ENCODE data around the gene MPO.
A peak's percentile ranks its signal among the peaks of the same experiment; 100 is the strongest.

Gene MPO

GRCh38 chr17:58306131-58306951 lies 25.6 kb upstream of the MPO start:
- DNase-seq = no peak

GRCh38 chr17:58305626-58306025 lies 24.9 kb upstream of the MPO start:
- no peak for DNase-seq

GRCh38 chr17:58304750-58305486 lies 24.2 kb upstream of the MPO start:
- DNase-seq = no peak

DNA sequence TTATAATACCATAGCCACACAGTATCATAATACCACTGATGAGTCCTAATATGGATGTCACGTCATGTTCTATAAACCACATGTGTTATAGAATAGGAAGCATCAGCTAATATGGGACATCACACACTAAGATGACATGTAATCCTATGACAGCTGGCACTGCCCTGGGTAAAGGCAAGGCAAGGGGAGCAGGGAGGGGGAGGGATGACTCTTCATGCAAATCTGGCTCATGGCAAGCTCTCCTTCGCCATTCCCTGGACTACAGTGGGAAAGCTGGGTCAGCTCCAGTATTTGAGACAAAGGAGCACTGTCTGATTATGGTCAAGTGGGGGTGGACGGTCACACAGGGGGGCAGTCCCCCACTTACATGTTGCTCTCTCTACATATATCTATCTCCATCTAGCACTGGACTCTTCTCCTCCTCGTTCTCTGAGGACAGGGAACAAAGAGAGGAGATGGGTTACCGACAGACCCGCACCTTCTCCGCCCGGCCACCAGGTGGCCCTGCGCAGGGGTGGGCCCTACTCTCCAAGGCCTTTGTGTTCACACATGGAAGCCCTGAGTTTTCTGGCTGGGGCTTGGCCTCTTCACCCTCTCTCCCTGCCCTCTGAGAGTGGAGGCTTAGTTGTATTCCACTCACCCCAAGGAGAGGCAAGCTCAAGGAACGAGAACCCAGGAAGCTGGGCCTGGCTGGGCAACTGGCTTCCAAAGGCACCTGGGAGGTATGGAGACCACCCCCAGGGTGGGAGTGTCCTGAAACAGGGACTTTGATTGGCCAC lies 23.4 kb upstream of the MPO start:
- peak in 1 of 2 donors; percentile 45 for DNase-seq

DNA sequence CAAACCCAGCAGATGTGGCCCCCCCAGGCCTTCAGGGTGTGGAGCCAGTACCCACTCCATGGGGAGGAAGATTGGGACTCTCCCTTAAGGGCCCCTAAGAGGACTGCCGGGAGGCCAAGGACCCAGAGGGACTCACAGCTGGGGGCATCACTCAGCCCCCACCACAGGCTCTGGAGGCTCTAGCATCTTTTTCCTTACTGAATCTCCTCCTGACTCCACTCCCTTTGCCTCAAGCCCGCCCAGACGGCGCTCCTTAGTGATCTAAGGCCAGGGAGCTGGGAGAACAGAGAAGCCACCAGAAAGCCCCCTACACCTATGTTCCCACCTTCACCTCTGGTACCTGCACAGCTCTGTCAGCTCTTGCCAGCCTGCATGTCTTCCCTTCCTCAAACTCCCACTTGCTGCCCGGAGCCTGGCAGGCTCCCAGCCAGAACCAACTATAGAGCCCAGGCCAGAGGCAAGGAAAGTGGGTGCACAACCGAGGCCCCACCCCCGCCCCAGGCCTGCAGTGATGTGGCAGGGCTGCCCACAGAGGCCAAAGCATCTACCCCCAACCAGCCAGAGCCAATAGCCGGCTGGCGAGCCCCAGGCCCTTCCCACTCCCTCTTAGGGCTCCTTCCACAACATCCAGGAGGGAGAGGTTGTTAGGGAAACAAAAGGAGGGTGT lies 22.3 kb upstream of the MPO start:
- DNase-seq = no peak

DNA sequence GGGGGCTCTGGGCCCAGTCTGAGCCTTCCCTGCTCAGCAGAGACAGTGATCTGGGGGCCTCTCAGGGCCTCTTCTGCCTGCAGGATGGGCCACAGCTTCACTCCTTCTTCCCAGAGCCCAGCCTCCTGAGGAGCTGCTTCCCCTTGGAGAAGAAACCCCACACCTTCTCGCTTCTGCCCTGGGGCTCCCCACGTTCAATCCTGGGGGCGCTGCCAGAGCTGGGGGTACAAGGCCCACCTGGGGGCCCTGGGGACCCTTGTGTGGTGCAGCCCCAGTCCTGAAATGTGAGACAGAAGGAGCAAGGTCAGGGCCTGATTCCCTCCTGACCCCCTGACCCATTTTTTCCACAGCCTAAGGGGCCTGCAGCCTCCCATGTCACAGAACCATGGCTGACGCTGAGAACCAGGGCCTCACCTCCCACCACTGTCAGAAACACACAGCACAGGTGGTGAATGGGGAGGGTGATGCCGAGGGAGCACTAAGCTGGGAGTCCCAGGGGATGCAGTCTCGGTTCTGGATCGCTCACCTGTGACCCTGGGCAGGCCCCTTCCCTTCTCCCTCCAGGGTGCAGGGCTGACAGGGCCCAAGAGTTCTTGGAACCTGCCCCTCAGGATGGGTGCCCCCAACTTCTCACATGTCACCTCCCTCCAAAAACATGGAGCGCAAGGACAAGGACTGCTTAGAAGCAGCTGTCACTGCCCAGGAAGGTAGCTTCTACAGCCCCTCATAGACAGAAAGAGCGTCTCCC lies 21.6 kb upstream of the MPO start:
- DNase-seq = no peak

DNA sequence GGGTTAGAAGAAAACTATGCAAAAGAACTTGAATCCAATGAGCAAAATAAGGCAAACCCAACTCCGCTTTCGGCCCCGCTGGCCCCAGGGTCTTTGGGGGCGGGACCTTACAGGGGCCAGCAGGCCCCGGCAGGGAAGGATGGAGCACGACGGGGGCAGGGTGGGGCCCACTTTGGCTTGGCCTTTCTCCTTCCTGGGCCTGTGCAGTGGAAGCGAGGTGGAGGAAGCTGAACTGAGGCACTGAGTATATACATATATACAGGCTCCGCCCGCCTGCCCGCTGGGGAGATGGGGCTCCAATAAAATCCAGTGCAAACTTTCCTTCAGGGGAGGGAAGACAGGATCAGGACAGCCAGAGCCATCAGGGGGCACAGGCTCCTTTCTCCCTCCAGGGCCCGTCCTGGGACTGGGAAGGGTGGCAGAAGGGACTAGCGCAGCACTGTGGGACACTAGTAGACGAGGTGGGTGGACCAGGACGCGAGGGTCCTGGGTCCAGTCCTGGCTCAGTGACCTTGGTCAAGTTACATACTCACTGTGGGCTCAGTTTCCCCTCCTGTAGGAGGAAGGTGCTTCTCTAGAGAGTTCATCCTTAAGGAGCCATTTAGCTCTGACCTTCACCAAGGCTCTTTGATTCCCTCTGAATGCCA lies 20.9 kb upstream of the MPO start:
- no peak for DNase-seq

- no peak for DNase-seq
These were observed 19.6 kb upstream of the MPO start for GRCh38 chr17:58300336-58300735.

GRCh38 chr17:58294034-58294433 lies 13.3 kb upstream of the MPO start:
- no peak for DNase-seq

DNA sequence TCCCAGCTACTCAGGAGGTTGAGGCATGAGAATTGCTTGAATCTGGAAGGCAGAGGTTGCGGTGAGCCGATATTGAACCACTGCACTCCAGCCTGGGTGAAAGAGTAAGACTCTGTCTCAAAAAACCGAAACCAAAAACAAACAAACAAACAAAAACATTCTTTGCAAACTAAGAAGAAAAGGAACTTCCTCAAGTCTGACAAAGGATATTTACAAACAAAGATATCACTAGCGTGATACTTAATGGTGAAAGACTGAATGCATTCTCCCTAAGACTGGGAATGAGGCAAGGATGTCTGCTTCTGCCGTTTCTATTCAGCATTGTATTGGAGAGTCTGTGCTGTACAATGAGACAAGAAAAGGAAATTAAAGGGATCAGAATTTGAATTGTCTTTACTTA lies 10.5 kb upstream of the MPO start:
- DNase-seq = no peak

DNA sequence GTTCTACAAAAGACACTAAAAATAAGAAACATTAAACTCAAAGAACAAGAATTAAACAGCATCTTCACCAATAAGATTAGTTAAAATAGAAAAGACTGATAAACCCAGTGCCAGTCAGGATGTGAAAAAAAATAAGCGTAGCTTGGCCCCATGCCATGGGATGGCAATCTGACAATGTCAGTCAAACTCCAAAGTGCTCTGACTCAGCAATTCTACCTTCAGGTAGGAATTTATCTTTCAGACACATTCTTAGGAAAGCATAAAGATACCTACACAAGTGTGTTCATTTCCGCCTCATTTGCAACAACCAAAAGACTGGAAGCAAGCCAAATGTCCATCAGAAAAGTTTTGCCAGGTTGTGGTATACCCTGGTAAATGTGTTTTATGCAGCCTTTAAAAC lies 9.1 kb upstream of the MPO start:
- DNase-seq = no peak

DNA sequence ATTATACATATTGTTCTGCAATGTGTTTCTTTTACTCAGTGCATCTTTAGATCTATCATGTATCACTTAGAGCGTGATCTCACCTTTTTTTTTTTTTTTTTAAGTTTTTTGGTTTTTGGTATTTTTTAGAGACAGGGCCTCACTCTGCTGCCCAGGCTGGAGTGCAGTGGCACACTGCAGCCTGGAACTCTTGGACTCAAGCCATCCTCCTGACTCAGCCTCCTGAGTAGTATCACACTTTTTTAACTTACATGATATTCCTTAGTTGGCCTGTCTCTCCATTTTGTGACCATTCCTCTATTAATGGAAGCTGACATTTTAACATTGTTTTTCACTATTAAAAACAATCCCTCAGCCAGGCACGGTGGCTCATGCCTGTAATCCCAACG lies 4.7 kb upstream of the MPO start:
- no peak for DNase-seq

- peak in 1 of 2 donors; percentile 13 for DNase-seq
These were observed 4.1 kb upstream of the MPO start for GRCh38 chr17:58284613-58285421.

- DNase-seq = no peak
These were observed 3.2 kb upstream of the MPO start for GRCh38 chr17:58283674-58284612.

GRCh38 chr17:58282442-58282841 lies 1.7 kb upstream of the MPO start:
- no peak for DNase-seq

- DNase-seq = peak in 1 of 2 donors; percentile 47
These were observed 826 bp upstream of the MPO start for GRCh38 chr17:58281511-58282011.

DNA sequence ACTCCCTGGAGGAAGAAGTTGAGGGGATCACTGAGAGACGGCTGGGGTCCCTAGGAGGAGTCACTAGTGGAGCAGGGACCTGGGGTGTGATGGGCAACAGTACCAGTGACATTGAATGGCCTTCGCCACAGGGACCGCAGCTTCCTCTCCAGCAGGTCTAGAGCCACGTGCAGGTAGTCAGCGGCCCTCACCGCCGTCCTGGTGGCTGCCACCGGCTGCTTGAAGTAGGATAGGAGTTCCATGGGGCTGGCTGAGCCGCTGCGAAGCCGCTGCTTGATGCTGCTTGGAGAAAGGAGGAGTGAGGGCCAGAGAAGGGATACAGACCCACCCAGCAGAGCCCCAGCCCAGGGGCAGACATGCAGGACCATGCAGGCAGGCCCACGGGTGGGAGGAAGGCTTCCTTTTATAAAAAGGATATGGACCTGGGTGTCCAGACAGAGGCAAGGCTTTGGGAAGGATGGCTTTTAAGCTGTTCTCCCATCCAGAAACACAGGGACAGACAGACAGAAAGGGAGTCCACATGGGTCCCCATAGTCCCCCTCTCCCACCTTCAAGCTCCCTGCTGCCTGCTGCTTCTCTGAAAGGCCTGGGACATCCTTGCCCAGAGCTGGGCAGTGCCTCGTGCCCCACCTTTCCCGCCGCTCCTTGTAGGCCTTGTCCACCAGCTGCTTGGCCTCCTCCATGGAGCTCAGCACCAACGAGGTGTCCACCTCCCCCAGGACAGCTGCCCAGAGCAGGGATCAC lies 827 bp downstream of the MPO start:
- no peak for DNase-seq

DNA sequence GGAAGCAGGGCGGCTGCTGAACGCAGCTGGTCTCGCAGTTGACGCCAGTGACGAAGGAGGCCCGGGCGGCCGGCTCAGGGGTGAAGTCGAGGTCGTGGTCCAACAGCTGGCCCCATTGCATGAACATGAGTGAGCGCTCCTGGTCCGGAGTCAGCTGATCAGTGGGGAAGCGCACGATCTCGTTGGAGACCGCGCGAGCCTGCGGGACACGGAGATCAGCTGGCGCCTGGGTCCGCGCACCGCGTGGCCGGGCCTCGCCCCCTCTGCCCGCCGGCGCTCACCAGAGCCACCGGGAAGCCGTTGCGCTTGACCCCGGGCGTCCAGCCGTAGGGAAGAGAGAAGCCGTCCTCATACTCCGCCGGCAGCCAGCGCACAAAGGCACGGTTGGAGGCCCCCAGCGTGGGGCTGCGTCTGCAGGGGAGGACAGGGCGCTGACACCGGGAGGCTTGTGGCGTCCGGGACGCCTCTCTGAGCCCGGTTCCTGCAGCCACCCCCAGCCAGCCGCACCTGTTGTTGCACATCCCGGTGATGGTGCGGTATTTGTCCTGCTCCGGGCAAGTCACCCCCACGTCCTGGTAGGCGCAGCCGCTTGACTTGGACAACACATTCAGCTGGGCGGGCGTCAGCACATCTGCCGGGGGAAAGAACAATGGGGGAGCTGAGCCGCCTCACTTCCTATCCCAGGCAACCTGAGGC lies 1.6 kb downstream of the MPO start:
- DNase-seq = no peak
